IMR-90 (cell line): ENCODE results near the gene PLCH1. TPM values are rescaled to one million over a fixed set of nuclear protein-coding genes. Genes with fewer than 3 reads are reported as not detected.

Experiments used
- ATAC-seq: fragments of 200-7000 bp; cut with Tn5 transposase; 2 replicates; pipeline ENCODE4 v1.9.1; 2020; ENCODE audit warnings: low read depth, mild to moderate bottlenecking, moderate library complexity
- BruUV-seq: library from RNA; stranded (reverse); fragments of 400-500 nt; replicated peaks from 2 replicates; lab custom pipeline; 2021; lab: Mats Ljungman, UMichigan
- CTCF ChIA-PET: fragments of 300-600 bp; formaldehyde crosslinking; extraction: SDS; loops from one replicate; lab custom pipeline; 2021; ENCODE audit warnings: antibody characterized with exemption; lab: Yijun Ruan, JAX
- POLR2A ChIA-PET: fragments of 300-600 bp; sonication (Branson Sonifier 250); formaldehyde crosslinking; loops from one replicate; lab custom pipeline; 2022; ENCODE audit warnings: antibody characterized with exemption; ENCODE audit not compliant: unreplicated experiment; lab: Charles Lee
- DNase-seq: peaks from one replicate; pipeline ENCODE4 v3.0.0; 2013
- H2AFZ ChIP-seq: replicated peaks from 2 replicates; pipeline ENCODE3; 2013; ENCODE audit warnings: low read length, mild to moderate bottlenecking; ENCODE audit not compliant: poor library complexity
- H2AK5ac ChIP-seq: 2 replicates; pipeline ENCODE4 v1.6.1; 2013; ENCODE audit warnings: low read depth, low read length, inconsistent platforms
- H2AK9ac ChIP-seq: replicated peaks from 2 replicates; pipeline ENCODE3; 2013; ENCODE audit warnings: mild to moderate bottlenecking, low read depth, low read length, moderate library complexity; ENCODE audit not compliant: poor library complexity
- H2BK120ac ChIP-seq: 2 replicates; pipeline ENCODE4 v1.6.1; 2013; ENCODE audit warnings: low read depth, low read length, inconsistent platforms
- H2BK15ac ChIP-seq: 3 replicates; pipeline ENCODE4 v1.6.1; 2013; ENCODE audit warnings: low read depth, low read length, inconsistent platforms
- H2BK20ac ChIP-seq: 2 replicates; pipeline ENCODE4 v1.6.1; 2013; ENCODE audit warnings: low read depth, mild to moderate bottlenecking, inconsistent platforms, low read length, moderate library complexity
- H2BK5ac ChIP-seq: 2 replicates; pipeline ENCODE4 v1.6.1; 2013; ENCODE audit warnings: mild to moderate bottlenecking, low read depth, low read length, inconsistent platforms; ENCODE audit not compliant: poor library complexity, severe bottlenecking
- H3K14ac ChIP-seq: replicated peaks from 2 replicates; pipeline ENCODE4 v1.6.1; 2013; ENCODE audit warnings: low read depth, low read length, inconsistent platforms
- H3K18ac ChIP-seq: 2 replicates; pipeline ENCODE4 v1.6.1; 2013; ENCODE audit warnings: low read depth, low read length, control low read depth
- H3K23ac ChIP-seq: 2 replicates; pipeline ENCODE4 v1.6.1; 2013; ENCODE audit warnings: low read depth, low read length, inconsistent platforms
- H3K27ac ChIP-seq: 2 replicates; pipeline ENCODE4 v1.5.1; 2013; ENCODE audit warnings: mild to moderate bottlenecking, control low read depth, low read length; ENCODE audit not compliant: insufficient read depth
- H3K27me3 ChIP-seq: 2 replicates; pipeline ENCODE4 v1.6.1; 2013; ENCODE audit warnings: low read length; ENCODE audit not compliant: control insufficient read depth, insufficient read depth
- H3K36me3 ChIP-seq: 2 replicates; pipeline ENCODE4 v1.6.1; 2013; ENCODE audit warnings: low read length, mixed read lengths; ENCODE audit not compliant: control insufficient read depth, insufficient read depth
- H3K4ac ChIP-seq: 2 replicates; pipeline ENCODE4 v1.6.1; 2013; ENCODE audit warnings: low read depth, low read length, inconsistent platforms
- H3K4me1 ChIP-seq: 2 replicates; pipeline ENCODE4 v1.6.1; 2013; ENCODE audit warnings: low read length, mixed read lengths; ENCODE audit not compliant: control insufficient read depth, insufficient read depth
- H3K4me2 ChIP-seq: 2 replicates; pipeline ENCODE4 v1.6.1; 2013; ENCODE audit warnings: low read depth, mild to moderate bottlenecking, control low read depth, low read length, moderate library complexity
- H3K4me3 ChIP-seq: 2 replicates; pipeline ENCODE4 v1.5.1; 2013; ENCODE audit warnings: low read depth, mild to moderate bottlenecking, control low read depth, low read length, moderate library complexity; ENCODE audit not compliant: insufficient read depth
- H3K56ac ChIP-seq: 2 replicates; pipeline ENCODE4 v1.6.1; 2013; ENCODE audit warnings: low read length, inconsistent platforms; ENCODE audit not compliant: insufficient read depth; ENCODE audit errors: extremely low read depth
- H3K79me1 ChIP-seq, 2 experiments: 2 replicates each; pipeline ENCODE4 v1.6.1; 2013; ENCODE audit warnings: low read length in 2 of 2, inconsistent platforms in 1 of 2, low read depth in 1 of 2
- H3K9ac ChIP-seq: 2 replicates; pipeline ENCODE4 v1.6.1; 2013; ENCODE audit warnings: low read depth, low read length, control low read depth
- H3K9me1 ChIP-seq: 2 replicates; pipeline ENCODE4 v1.6.1; 2013; ENCODE audit warnings: low read length, inconsistent platforms; ENCODE audit not compliant: insufficient read depth
- H3K9me3 ChIP-seq: 2 replicates; pipeline ENCODE4 v1.6.1; 2013; ENCODE audit warnings: low read length; ENCODE audit not compliant: control insufficient read depth, insufficient read depth
- H4K20me1 ChIP-seq: 2 replicates; pipeline ENCODE4 v1.6.1; 2013; ENCODE audit warnings: low read length, inconsistent platforms; ENCODE audit not compliant: insufficient read depth
- H4K5ac ChIP-seq: 2 replicates; pipeline ENCODE4 v1.6.1; 2013; ENCODE audit warnings: mild to moderate bottlenecking, low read depth, low read length, control low read depth
- H4K8ac ChIP-seq, 2 experiments: 2 replicates each; pipeline ENCODE4 v1.6.1; 2013; ENCODE audit warnings: low read depth in 2 of 2, low read length in 2 of 2, control low read depth in 1 of 2, inconsistent platforms in 1 of 2
- H4K91ac ChIP-seq: 2 replicates; pipeline ENCODE4 v1.6.1; 2013; ENCODE audit warnings: low read depth, low read length, inconsistent platforms; ENCODE audit not compliant: insufficient read depth
- CEBPB ChIP-seq: IDR thresholded peaks from 2 replicates; pipeline ENCODE4 v1.6.1; 2012; ENCODE audit warnings: low read depth, low read length, improper control_type of control experiment
- MXI1 ChIP-seq: IDR thresholded peaks from 2 replicates; pipeline ENCODE4 v1.6.1; 2012; ENCODE audit warnings: low read depth, mild to moderate bottlenecking, low read length, moderate library complexity, borderline replicate concordance
- WGBS, 2 experiments: methylation state at CpG; one replicate each; pipeline versions ENCODE4 v1.1.5 to v1.1.7; 2013; ENCODE audit warnings: missing lambda C conversion rate in 2 of 2; ENCODE audit not compliant: insufficient read length in 1 of 2; ENCODE audit errors: extremely low coverage in 2 of 2; 5-methylcytosine and 5-hydroxymethylcytosine counted together
- dilution Hi-C: fragments of 300-500 bp; cut with HindIII; formaldehyde crosslinking; loops from one replicate; pipeline ENCODE4 v1.14.3; 2018; ENCODE audit warnings: low sequenced_read_pairs; ENCODE audit not compliant: unreplicated experiment
- in situ Hi-C: fragments of 300-500 bp; cut with MboI; formaldehyde crosslinking; loops from 3 replicates; pipeline ENCODE4 v1.14.3; 2019; ENCODE audit warnings: low sequenced_read_pairs, inconsistent platforms, mixed read lengths
- intact Hi-C: fragments of 100-400 bp; cut with micrococcal nuclease; formaldehyde crosslinking; loops from 2 replicates; pipeline ENCODE4 v1.10.0; 2022
- polyA plus RNA-seq, 3 experiments: library from polyadenylated mRNA; depleted of rRNA; stranded (reverse); fragments of >200 nt; gene quantifications; 2 replicates each; pipeline ENCODE4 v1.2.3, GENCODE V29; 2012; ENCODE audit warnings: low replicate concordance in 1 of 3
- total RNA-seq: library from RNA; depleted of rRNA; stranded (reverse); fragments of >200 nt; gene quantifications from 2 replicates; pipeline ENCODE4 v1.2.3, GENCODE V29; 2012
- TF ChIP-seq, protein P1 (sequence below): conservative IDR thresholded peaks from 2 replicates; pipeline ENCODE4 v1.5.1; 2012; ENCODE audit warnings: mild to moderate bottlenecking, low read depth, low read length, improper control_type of control experiment

PLCH1 gene
- total and polyA plus RNA-seq, 2 of the 4 experiments (the other 2 are of a cell fraction) = not detected

DNA sequence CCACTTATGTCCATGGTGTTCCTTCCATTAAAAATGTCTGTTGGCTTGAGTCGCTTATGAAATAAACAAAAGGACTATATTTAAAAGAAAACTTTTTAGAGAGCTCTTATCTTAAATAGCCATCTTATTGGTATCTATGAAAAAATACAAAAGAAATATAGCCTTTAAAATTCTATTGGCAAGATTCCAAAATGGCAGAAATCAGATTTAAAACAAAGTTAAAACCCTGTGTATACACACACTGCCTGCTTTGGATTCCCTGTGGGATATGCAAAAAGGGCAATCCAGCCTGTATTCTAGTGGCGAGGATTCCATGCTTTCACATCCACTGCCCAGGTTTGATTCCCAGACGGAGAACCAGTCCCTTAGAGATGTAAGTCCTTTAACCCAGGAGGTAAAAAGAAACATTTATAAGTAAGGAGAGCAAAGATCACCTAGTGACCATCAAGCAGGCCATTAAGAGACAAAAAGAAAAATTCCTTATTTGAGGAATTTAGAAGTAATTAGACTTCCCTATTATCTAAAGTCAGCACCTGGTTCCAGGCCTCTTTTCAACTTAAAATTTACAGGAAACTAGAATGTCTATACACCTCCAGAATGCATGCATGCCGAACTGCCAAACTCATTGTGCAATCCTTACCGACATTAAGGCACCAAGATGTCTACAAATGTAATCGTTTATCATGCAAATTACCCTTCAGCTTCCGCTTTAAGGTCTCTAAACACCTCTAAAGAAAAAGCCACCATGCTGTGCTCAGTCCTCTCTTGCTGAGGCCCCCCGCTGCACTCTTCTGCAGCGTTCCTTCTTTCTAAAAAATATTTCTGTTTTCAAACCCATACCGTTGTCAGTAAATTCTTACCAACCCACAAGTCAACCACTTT lies 381.8 kb downstream of the PLCH1 start:
- Histone ChIP-seq H3K79me1 (no peaks in the 10 kb centered on the region), H3K56ac (no peak overlapping the region), H4K20me1 (no peaks in the 10 kb centered on the region), H3K14ac (no peak overlapping the region), H4K5ac (no peak overlapping the region), H2BK120ac (no peak overlapping the region), H3K27ac (no peak overlapping the region), H2AK9ac (no peak overlapping the region), H3K4ac (no peak overlapping the region), H2AFZ (no peak overlapping the region), H2BK20ac (no peak overlapping the region), H3K9ac (no peak overlapping the region), H3K36me3 (no peaks in the 10 kb centered on the region), H4K91ac (no peak overlapping the region), H2BK15ac (no peak overlapping the region), H3K4me1 (no peaks in the 10 kb centered on the region), H2AK5ac (no peak overlapping the region), H3K4me3 (no peak overlapping the region), H2BK5ac (no peak overlapping the region), H3K9me1 (no peaks in the 10 kb centered on the region), H3K4me2 (no peak overlapping the region), H3K9me3 (no peaks in the 10 kb centered on the region), H3K23ac (no peak overlapping the region), H3K27me3 (no peaks in the 10 kb centered on the region; the same call in 1 of the 2 replicates), H3K18ac (no peak overlapping the region), H4K8ac (no peak overlapping the region)
- no peak for ATAC-seq
- no TSS peak for BruUV-seq
- WGBS, 2 experiments = 60% methylated on average over 2 of the region's 10 CpGs; no CpG with 5 or more reads in 1 of the 2 experiments
- POLR2A ChIA-PET = no interaction called here
- dilution Hi-C loops = no loop called here
- in situ Hi-C loops = no loop called here
- intact Hi-C loops = no loop called here
- no peak for DNase-seq
- TF ChIP-seq MXI1 (no peak), CEBPB (peak; percentile 54; the same call in 1 of the 2 replicates)
- TF ChIP-seq, protein P1, sequence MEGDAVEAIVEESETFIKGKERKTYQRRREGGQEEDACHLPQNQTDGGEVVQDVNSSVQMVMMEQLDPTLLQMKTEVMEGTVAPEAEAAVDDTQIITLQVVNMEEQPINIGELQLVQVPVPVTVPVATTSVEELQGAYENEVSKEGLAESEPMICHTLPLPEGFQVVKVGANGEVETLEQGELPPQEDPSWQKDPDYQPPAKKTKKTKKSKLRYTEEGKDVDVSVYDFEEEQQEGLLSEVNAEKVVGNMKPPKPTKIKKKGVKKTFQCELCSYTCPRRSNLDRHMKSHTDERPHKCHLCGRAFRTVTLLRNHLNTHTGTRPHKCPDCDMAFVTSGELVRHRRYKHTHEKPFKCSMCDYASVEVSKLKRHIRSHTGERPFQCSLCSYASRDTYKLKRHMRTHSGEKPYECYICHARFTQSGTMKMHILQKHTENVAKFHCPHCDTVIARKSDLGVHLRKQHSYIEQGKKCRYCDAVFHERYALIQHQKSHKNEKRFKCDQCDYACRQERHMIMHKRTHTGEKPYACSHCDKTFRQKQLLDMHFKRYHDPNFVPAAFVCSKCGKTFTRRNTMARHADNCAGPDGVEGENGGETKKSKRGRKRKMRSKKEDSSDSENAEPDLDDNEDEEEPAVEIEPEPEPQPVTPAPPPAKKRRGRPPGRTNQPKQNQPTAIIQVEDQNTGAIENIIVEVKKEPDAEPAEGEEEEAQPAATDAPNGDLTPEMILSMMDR = no peak
- CTCF ChIA-PET = interaction anchor here (0.8 kb wide), 1 partner anchor 9 kb away, joined by 5 read pairs; no protein-coding TSS in a partner anchor
